ENCODE results near the gene UBE2D2.

DNA sequence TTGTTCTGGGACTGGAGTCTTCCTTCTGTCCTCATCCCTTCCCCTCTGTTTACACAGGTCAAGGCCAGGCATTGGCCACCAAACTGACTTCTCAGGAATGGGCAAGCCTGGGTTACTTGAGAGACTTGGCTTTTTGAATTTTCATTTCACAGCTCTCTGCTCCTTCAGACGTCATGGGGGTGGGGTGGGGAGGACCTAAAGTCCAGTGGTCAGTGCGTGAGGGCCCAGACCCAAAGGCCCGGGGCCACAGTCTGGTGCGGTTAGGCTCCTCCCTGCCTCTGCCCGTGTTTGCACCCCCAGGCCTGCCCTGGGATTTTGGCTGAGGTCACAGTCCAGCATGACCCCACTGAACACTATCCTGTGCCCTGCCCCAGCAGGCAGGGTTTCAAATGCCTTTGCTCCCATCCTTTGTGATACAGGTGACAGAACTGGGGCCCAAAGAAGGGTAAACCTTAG lies 82.9 kb downstream of the UBE2D2 start:
- no peak for TF ChIP-seq CTCF (conservative IDR thresholded peaks at IDR 0.05)
- TF ChIP-seq EZH2 (IDR thresholded peaks at IDR 0.05; ENCODE audit: low read depth): no peak

Measured in PC-9 (cell line).